GM18858 (cell line): ENCODE data around the gene SNX9.
"Not testable (repeated sequence)": the region's sequence is repeated elsewhere in the genome, so short reads cannot be mapped to it uniquely, and the experiment has no call there.

Experiments used
- ATAC-seq: cut with Tn5 transposase; IDR thresholded peaks from one replicate; pipeline ENCODE4 v1.9.1; 2021; ENCODE audit not compliant: unreplicated experiment

Gene SNX9

GRCh38 chr6:157946865-157947532, 124.0 kb downstream of the SNX9 start:
- ATAC-seq = no peak

- ATAC-seq = not testable (repeated sequence)
These were observed 127.9 kb downstream of the SNX9 start for GRCh38 chr6:157950899-157951298.

GRCh38 chr6:157951828-157952227, 128.8 kb downstream of the SNX9 start:
- no peak for ATAC-seq

- no peak for ATAC-seq
These were observed 129.9 kb downstream of the SNX9 start for GRCh38 chr6:157952861-157953351.

GRCh38 chr6:157953580-157954091, 130.6 kb downstream of the SNX9 start:
- no peak for ATAC-seq

- ATAC-seq = no peak
These were observed 131.4 kb downstream of the SNX9 start for GRCh38 chr6:157954150-157955117.

GRCh38 chr6:157955675-157956074, 132.6 kb downstream of the SNX9 start:
- no peak for ATAC-seq

GRCh38 chr6:157956171-157956730, 133.2 kb downstream of the SNX9 start:
- ATAC-seq = no peak

- no peak for ATAC-seq
These were observed 136.6 kb downstream of the SNX9 start for GRCh38 chr6:157959451-157960227.

- no peak for ATAC-seq
These were observed 138.2 kb downstream of the SNX9 start for GRCh38 chr6:157961153-157961831.

GRCh38 chr6:157961832-157962575, 139.0 kb downstream of the SNX9 start:
- ATAC-seq = no peak

GRCh38 chr6:157962601-157963302, 139.7 kb downstream of the SNX9 start:
- no peak for ATAC-seq

GRCh38 chr6:157964100-157964499, 141.1 kb downstream of the SNX9 start:
- ATAC-seq = no peak

- ATAC-seq = no peak
These were observed 142.3 kb downstream of the SNX9 start for GRCh38 chr6:157965387-157965786.

GRCh38 chr6:157966589-157966977, 143.5 kb downstream of the SNX9 start:
- ATAC-seq = no peak

- ATAC-seq = no peak
These were observed 144.0 kb downstream of the SNX9 start for GRCh38 chr6:157967020-157967419.

GRCh38 chr6:157967486-157967885, 144.4 kb downstream of the SNX9 start:
- ATAC-seq = no peak

- ATAC-seq = not testable (repeated sequence)
These were observed 149.1 kb downstream of the SNX9 start for GRCh38 chr6:157972177-157972576.
